HL-60 (cell line): ENCODE data around the gene FOXP3.

Experiments
- DNase-seq, 2 experiments: peaks; one replicate each; pipeline ENCODE4 v3.0.0-alpha.2; 2010 to 2020; ENCODE audit warnings: low read depth in 1 of 2, low spot score in 1 of 2
- H3K27ac ChIP-seq: fragments of 250-450 bp; sonication (Bioruptor Pico); replicated peaks from 2 replicates; pipeline ENCODE4 v1.5.1; 2020; ENCODE audit warnings: mild to moderate bottlenecking, moderate library complexity
- H3K27me3 ChIP-seq: fragments of 250-450 bp; sonication (Bioruptor Pico); 2 replicates; pipeline ENCODE4 v1.5.1; 2021; ENCODE audit warnings: mild to moderate bottlenecking, moderate library complexity; ENCODE audit not compliant: insufficient read depth, poor library complexity, severe bottlenecking
- H3K4me3 ChIP-seq: replicated peaks from 2 replicates; pipeline ENCODE4 v1.5.1; 2011; ENCODE audit warnings: mild to moderate bottlenecking, control low read depth, low read length; ENCODE audit not compliant: insufficient read depth
- CTCF ChIP-seq: IDR thresholded peaks from one replicate; pipeline ENCODE4 v1.5.1; 2011; ENCODE audit warnings: low read length, control low read depth, inconsistent platforms; ENCODE audit not compliant: insufficient read depth
- GABPA ChIP-seq: IDR thresholded peaks from 2 replicates; pipeline ENCODE4 v1.6.1; 2012; ENCODE audit warnings: low read depth
- POLR2AphosphoS5 ChIP-seq: IDR thresholded peaks from 2 replicates; pipeline ENCODE4 v1.6.1; 2012; ENCODE audit warnings: low read depth
- REST ChIP-seq: IDR thresholded peaks from 2 replicates; pipeline ENCODE4 v1.6.1; 2012; ENCODE audit warnings: low read depth; ENCODE audit not compliant: insufficient replicate concordance
- SPI1 ChIP-seq: IDR thresholded peaks from 2 replicates; pipeline ENCODE4 v1.6.1; 2012; ENCODE audit warnings: low read depth, mild to moderate bottlenecking, borderline replicate concordance

FOXP3 gene

GRCh38 chrX:49220100-49220499 lies 44.4 kb downstream of the FOXP3 start:
- TF ChIP-seq SPI1 (no peak), POLR2AphosphoS5 (no peak), REST (no peak), CTCF (no peak), GABPA (no peak)
- DNase-seq: no peak
- Histone ChIP-seq H3K4me3 (no peak overlapping the region), H3K27me3 (no peaks in the 10 kb centered on the region), H3K27ac (no peak overlapping the region)

GRCh38 chrX:49214996-49215526 lies 49.4 kb downstream of the FOXP3 start:
- no peaks in the 10 kb centered on the region for H3K27me3 ChIP-seq
- TF ChIP-seq GABPA (no peak), SPI1 (no peak), CTCF (no peak), POLR2AphosphoS5 (no peak), REST (no peak)

GRCh38 chrX:49214416-49214815 lies 50.1 kb downstream of the FOXP3 start:
- no peak for DNase-seq
- H3K27me3 ChIP-seq: no peaks in the 10 kb centered on the region
- no peak for TF ChIP-seq SPI1
- TF ChIP-seq CTCF: no peak
- no peak for TF ChIP-seq REST
- TF ChIP-seq GABPA: no peak
- no peak for TF ChIP-seq POLR2AphosphoS5
- no peak overlapping the region for H3K27ac ChIP-seq
- no peak overlapping the region for H3K4me3 ChIP-seq

More at GRCh38 chrX:49214996-49215526, 49.4 kb downstream of the FOXP3 start:
- Histone ChIP-seq H3K27ac (no peak overlapping the region), H3K4me3 (no peak overlapping the region)
- DNase-seq: no peak
